HG03442 (cell line): Measurements from ENCODE around the gene AATK.
"Not testable (repeated sequence)": the region's sequence is repeated elsewhere in the genome, so short reads cannot be mapped to it uniquely, and the experiment has no call there.

Source experiments
- ATAC-seq: cut with Tn5 transposase; IDR thresholded peaks from one replicate; pipeline ENCODE4 v1.9.1; 2021; ENCODE audit warnings: mild to moderate bottlenecking, moderate library complexity; ENCODE audit not compliant: unreplicated experiment

AATK gene

GRCh38 chr17:81147701-81148100 lies 18.3 kb downstream of the AATK start:
- no peak for ATAC-seq

DNA sequence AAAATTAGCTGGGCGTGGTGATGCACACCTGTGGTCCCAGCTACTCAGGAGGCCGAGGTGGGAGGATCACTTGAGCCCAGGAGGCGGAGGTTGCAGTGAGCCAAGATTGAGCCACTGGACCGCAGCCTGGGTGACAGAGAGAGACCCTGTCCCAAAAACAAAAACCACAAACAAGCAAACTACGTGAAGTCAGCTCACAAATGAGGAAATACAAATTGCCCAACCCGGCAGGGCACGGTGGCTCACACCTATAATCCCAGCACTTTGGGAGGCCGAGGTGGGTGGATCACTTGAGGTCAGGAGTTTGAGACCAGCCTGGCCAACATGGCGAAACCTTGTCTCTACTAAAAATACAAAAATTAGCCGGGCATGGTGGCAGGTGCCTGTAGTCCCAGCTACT lies 19.8 kb downstream of the AATK start:
- ATAC-seq: not testable (repeated sequence)

GRCh38 chr17:81144423-81144781 lies 21.6 kb downstream of the AATK start:
- no peak for ATAC-seq

DNA sequence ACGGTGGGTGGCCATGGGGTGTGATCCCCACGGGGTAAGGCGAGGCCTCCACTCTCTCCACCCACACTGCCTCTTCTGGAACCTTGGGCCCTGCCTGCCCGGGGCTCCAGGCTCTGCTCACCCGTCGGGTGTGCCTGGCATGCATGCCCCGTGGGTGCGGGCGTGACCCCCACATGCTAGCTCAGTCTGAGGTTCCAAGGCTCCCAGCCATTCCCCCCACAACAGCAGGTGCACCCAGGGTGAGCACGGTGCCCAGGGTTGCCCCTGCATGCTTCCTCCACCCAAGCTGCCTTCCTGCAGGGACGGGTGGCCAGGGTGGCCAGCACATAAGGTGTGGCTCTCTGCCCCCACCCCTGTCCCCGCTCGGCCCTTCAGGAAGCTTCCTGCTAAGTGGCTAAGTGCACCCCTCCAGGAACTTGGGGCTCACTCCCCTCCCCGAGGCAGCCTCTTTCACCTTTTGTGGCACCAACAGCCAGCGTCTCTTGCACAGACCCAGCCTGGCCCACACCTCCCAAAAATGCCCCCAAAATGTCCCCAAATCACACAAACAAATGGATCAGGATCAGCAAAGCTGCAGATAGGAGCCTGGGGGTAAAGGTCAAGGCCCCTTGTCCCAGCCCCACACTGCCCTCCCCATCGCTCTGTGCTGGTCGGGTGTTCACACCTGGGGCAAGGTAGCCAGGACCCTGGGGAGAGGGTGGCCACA lies 22.2 kb downstream of the AATK start:
- no peak for ATAC-seq

- no peak for ATAC-seq
Observed at GRCh38 chr17:81143200-81143527, 22.9 kb downstream of the AATK start.

DNA sequence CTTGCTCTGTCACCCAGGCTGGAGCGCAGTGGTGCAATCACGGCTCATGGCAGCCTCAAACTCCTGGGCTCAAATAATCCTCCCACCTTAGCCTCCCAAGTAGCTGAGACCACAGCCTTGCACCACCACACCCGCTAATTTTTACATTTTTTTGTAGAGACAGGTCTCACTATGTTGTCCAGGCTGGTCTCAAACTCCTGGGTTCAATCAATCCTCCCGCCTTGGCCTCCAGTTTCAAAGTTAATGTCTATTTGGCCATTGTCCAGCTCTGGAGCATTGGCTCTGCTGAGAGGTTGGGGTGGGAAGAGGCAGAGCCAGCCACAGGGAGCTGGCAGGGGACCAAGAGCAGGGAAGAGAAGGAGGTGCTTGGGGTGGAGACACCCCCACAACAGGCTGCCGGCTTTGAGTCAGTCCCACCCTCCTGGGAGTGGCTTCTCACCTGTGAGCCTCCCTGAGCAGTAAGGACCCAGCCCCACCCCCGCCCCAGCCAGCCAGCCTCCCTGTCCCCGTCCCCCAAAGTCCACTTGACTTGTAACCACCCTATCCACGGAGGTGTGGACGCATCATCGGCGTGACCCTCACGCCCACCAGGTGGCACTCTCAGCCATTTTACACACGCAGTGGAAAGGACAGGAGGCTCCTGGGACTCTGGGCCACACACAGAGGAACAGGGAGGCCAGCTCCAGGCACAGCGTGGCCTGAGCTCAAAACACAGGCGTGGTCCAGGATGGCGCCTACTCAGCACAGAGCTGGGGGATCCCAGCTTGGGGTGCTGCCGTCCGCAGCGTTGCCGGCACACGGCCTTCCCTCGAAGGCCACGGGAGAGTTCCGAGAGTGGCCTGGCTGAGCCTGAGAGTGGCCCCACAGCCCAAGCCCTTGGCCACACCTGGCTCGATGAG lies 23.5 kb downstream of the AATK start:
- ATAC-seq: no peak

GRCh38 chr17:81140695-81141094 lies 25.3 kb downstream of the AATK start:
- ATAC-seq: no peak

DNA sequence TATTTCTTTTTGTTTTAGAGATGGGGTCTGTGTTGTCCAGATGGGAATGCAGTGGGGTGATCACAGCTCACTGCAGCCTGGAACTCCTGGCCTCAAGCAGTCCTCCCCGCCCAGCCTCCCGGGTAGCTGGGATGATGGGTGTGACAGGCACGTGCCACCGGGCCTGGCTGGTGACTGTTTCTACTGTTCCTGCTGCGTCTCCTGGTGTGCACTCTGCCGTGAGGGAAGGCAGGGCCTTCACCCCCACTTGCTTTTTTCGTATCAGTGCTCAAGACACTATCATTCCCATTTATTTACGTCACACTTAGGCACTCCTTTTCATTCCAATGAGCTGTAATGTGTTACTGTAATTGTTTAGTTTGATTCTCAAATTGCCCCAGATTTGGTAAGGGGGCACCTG lies 26.0 kb downstream of the AATK start:
- ATAC-seq: no peak

- ATAC-seq: no peak
Observed at GRCh38 chr17:81139428-81139827, 26.6 kb downstream of the AATK start.

- no peak for ATAC-seq
Observed at GRCh38 chr17:81138500-81138899, 27.5 kb downstream of the AATK start.

DNA sequence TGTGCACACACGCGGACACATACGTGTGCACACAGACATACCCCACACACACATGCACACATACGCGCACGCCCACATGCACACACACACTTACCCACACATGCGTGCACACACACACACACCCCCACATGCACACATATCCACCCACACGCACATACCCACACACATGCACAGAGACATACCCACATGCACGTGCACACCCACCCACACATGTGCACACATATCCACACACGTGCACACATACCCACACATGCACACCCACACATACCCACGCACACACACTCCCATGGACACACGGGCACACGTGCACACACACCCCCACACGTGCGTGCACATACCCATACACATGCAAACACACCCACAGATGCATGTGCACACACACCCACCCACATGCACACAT lies 27.9 kb downstream of the AATK start:
- ATAC-seq: no peak

DNA sequence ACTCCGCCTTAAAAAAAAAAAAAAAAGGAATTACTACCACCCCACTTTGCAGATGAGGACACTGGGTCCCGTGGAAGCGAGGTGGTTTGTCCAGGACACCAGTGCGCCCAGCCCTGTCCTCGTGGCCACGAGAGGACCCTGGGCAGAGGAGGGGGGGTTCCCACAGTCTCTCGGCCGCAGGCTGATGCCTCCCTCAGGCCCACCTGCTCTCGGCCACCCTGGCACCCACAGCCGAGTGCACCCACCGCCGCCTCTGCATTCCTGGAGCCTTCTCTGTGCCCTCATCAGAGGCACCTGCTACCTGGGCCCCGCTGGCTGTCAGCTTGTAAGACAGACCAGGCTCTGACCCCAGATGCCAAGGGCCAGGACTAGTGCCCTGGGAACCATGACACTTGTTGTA lies 28.8 kb downstream of the AATK start:
- no peak for ATAC-seq

DNA sequence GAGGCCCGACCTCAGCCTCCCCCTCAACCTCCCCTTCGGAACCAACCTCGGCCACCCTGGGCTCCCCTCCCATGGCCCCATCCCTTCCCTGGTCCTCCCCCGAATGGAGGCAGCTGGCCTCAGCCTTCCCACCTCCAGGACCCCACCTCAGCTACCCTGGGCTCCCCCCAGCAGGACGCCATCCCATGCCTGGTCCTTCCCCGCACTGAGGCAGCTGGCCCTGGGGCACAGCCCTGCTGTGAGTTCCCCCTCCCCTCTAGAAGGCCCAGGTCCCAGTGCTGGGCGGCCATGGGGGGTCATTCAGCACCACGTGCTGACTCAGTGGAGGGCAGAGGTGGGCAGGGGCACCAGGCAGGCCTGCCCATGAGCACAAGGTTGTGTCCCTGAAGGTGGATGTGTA lies 29.7 kb downstream of the AATK start:
- ATAC-seq: no peak

- ATAC-seq: no peak
Observed at GRCh38 chr17:81135505-81136278, 30.3 kb downstream of the AATK start.

- no peak for ATAC-seq
Observed at GRCh38 chr17:81134064-81134781, 31.8 kb downstream of the AATK start.

GRCh38 chr17:81132770-81133723 lies 33.0 kb downstream of the AATK start:
- no peak for ATAC-seq

DNA sequence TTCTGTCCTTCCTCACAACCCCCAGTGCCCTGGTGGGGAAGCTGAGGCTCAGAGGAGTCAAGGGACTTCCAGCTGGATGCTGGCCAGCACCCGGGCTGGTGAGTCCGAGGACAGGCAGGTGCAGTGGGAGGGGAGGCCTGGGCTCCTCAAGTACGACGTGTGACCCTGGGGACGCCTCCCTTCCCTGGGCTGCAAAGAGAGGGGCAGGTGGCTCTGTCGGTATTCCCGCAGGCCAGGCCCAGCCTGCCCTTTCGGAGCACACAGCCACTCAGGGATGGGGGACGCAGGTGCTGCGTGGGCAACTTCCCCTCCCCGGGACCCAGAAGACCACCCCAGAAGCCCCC lies 33.9 kb downstream of the AATK start:
- no peak for ATAC-seq

DNA sequence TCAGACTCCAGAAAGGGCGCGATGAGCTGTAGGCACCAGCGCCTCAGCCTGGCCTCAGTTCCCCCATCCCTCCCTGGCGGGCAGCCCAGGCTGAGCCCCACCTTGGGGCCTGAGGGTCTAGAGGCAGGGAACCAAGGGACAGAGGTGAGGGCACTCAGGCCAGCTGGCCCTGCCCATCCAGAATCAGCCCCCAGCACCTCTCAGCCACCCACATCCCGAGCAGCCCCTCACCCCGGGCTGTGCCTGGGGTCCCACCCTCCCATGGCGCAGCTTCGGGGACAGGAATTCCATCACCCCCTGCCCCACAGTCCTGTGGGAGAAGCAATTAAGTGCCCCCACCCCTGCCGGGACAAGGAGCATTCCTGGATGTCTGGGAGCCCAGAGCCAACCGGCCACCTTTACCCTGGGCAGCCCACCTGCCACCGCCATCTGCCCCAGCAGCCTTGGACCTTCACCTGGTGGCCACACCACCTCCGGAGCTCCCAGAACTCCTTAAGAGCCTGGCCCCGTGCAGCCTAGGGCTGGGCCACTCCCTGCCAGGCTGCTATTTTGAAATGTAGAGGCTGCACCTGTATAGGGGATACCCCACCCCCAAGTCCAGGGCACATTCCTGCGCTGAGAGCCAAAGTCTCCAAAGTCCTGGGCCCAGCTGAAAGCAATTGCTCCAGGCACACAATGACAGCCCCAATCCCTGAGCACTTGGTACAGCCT lies 34.4 kb downstream of the AATK start:
- ATAC-seq: no peak
